ENCODE measurements around the gene CYP21A2.

Gene CYP21A2

DNA sequence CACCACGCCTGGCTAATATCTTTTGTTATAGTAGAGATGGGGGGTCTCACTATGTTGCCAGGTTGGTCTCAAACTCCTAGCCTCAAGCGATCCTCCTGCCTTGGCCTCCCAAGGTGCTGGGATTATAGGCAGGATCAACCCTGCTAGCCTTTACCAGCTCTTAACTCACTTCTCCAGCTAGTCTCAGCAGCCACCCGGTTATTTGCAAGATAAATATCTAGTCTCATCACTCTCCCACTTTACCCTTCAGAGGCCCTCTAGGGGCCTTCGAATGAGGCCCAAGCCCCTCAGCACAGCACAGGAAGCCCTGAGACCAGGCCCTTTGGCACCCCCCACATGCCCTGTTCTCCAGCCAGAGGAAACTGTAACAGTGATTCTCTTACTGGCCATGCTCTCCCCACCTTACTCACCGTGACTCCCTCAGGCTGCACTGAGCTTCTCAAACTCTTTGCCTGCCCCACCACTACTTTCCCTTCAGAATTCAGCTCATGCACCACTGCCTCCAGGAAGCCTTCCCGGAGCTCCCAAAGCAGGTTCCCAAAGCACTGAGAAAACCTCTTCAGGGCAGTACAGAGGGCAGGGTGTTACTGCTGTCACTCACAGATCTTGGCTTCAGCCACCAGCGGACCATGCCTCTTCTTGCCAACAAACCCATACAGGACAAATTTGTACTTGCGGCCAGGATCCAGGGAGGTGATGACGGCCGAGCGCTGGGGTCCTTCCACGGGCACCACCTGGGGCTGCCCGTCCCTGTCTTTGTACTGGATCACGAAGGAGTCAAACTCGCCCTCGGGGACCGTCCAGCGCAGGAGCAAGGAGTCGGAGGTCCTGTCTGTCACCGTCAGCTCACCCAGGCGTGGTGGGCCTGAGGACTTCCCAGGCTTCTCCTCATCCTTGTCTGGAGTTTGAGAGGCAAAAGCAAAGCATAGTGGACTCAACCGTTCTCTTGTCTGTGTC is 45.9 kb downstream of the CYP21A2 start:
- no peak for DNase-seq (ENCODE audit: low read depth)

DNA sequence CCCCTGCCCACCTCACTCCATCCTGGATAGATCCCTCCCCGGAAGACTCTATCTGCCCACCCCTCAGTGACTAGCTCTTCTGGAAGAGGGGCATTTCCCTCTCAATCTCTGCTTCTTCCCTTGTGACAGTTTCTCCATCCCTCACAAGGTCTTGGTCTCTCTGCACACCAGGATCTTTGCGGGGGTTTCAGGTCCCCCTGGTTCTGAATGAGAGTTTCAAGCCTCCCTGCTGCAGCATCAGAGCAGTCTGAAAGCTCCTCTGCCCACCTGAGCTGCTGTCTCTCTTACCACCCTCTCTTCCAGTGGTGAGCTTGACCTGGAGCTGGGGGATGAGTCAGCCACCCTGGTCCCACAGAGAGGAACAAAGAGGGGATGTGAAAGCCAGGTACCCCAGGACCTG is 46.6 kb downstream of the CYP21A2 start:
- DNase-seq (ENCODE audit: low read depth) = no peak

DNA sequence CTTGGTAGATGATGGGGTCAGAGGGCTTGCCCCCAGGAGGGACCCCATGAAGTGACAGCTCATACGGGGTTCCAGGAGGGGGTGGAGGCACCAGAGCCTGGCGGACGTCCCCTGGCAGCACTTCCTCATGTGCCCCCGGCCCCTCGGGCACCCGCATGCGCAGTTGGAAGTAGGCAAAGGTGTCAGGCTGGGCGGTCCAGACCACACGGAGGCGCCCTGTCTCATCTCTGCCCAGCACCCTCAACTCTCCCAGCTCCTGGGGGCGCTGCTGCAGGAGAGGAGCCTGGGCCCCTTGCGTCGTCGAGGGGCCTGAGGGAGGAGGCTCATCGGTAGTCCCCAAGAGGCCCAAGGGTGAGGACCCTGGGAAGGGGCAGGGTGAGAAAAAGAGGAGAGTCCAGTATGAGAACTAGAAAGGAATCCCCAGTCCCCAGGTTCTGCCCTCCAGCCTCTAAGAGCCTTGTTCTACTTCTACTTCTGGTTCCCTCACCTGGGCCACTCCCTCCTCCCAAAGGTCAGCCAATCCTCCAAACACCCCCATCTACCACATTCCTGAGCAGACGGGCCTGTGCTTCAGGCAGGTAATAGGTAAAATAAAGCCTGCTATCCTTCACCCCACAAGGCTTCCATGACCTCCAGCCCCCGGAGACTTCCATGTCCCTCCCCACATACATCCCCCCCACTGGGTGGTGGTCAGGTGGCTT is 47.7 kb downstream of the CYP21A2 start:
- DNase-seq (ENCODE audit: low read depth) = no peak

DNA sequence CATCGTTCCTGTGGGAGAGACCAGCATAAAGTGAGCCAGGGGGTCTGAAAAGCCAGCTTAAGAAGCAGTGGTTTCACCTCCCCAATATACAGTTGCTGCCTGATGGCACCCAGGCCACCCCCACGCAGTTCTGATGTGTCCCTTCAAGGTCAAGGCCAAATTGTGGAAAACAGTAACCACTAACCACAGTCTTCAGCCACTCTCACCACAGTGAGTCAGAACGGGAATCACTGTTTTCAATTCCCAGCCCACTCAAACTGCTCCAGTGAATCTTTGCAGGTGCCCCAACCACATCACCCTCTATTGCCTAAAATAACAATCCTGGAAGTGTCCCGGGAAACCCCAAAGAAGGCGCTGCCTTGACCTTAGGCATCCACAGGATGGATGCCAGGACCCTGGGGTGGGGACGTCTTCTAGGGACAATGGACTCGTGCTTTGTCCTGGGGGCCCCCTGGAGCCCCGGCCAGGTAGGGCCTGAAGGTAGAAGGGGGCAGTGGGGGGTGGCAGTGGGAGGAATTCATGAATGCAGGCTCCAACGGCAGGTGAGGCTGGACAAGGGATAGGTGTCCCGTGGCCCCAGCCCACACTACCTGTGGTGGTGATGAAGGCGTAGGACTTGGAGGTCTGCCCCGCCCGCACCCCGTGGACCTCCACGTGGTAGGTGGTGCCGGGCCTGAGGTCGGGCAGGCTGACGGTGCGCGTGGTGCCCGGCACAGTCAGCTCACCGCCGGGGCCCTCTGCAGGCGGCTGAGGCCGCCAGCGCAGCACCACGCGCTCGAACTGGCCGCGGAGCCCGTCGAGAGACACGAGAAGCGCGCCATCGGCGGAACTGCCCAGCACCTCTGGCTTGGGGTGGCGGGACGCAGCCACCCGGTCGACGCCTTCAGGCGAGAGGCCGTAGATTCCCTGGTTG is 48.7 kb downstream of the CYP21A2 start:
- no peak for DNase-seq (ENCODE audit: low read depth)

DNA sequence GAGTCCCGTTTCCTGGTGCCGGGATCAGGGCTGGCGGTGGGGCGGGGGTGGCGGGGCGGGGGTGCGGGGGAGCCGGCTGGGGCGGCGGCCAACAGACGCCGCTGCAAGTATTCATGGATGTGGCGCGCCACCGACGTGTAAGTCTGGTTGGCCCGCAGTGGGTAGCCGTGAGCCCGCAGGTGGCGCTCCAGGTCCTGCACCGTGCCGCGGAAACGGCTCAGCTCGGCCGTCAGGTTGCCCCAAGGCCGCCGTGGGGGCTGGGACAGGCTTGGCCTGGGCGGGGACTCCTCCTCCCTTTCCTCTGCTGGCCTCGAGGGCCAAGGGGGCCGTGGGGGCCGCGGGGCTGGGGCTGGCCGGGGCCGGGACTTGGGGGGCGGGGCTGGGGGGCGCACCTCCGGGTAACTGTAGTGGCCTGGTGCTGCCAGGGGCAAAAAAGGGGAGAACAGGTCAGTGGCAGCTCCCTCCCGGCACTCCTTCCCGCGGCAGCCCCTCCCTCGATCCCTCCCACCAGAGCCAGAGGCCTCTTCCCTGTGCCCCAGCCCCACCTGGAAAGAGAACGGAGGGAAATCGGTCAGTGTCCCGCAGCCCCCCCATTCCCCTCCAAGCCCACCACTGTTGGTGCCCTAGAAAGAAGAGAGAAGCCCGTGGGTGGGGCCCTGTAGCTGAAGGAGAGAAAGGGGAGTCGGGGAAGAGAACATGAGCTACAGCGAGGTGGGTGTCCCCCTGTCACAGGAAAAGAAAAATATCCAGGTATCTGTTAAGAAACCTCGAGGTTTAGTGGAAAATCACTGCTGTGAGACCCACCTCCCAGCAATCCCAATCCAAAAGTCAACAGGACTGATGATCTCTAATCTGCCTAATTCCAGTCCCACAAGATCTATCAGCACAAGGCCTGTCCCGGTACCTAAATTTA is 49.6 kb downstream of the CYP21A2 start:
- DNase-seq (ENCODE audit: low read depth) = peak; percentile 84

DNA sequence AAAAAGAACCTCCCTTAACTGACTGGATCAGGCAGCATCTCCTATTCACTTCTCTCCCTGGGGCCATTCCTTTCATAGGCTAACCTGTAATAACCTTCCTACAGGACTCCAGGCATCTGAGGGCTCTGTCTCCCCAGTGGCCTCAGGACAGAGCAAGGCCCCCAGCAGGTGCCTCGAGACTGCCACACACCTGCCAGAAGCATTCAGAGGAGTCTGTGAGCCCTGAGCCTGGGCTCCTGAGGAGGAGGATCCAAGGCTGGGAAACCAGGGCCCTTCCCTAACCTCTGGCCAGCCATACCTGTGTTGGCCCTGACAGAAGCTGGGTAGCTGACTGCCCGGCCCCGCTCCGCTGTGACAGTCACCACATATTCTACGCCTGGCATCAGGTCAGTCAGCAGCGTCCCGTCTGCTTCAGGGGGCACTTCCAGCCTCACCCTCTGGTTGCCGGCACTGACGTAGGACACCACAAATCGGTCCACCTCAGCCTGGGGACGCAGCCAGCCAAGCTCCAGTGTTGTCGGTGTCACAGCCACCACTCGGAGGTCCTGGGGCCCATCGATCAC is 50.4 kb downstream of the CYP21A2 start:
- DNase-seq (ENCODE audit: low read depth) = no peak

DNA sequence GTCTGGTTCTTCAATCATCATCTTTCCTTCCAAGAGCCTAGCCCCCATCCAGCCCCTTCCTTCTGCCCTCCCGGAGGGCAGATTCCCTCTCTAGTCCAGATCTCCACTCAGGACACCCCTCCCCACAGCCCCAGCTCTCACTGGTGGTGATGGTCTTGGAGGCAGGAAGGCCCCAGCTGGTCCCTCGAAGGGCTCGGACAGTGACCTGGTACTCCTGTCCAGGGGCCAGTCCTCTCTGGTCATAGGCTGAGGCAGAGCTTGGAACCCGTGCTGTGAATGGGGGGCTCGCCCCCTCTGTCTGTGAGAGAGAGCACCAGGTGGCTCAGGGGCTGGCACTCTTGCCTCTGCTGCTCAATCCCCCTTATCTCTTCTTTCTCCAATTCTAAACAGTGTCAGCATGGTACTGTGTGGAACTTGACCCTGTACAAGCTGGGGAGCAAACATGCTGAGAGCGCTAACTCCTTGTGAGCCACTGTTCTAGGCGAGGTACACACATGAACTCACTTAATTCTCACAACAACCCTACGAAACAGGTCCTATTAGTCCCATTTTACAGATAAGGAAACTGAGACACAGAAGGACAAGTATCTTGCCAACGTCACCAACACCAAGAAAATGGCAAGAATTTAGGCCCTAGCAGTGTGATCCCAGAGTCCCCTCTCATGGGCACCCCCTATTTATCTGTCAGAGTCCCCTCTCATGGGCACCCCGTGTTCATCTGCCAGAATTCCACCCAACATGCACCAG is 51.0 kb downstream of the CYP21A2 start:
- no peak for DNase-seq (ENCODE audit: low read depth)

Measured in fibroblast of the conjunctiva (primary cell).